NCI-H524 (cell line): ENCODE data around the gene C3orf70.
A peak's percentile ranks its signal among the peaks of the same experiment; 100 is the strongest.
"Not testable (repeated sequence)": the region's sequence is repeated elsewhere in the genome, so short reads cannot be mapped to it uniquely, and the experiment has no call there.

Source experiments
- DNase-seq, 2 experiments: peaks; one replicate each; lab custom pipeline; 2025; lab: John Stamatoyannopoulos, UW

The C3orf70 gene

GRCh38 chr3:185151101-185151963, 1.5 kb downstream of the C3orf70 start:
- no peak for DNase-seq

DNA sequence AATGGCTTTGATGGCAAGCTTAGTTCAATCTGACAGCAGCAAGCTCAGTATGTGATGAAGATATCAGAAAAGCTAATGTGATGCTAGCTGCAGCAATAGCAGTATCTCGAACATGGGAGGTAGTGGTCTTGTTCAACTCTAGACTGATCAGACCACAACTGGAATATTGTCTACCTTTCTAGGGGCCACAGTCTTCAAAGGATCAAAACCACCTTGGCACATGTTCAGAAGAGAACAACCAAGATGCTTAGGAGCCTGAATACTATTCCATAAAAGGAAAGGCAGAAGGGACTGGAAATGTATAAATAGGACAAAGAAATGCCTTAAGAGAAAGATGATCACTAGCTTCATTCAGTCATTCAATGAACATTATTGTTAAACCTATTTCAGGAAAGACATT, 2.3 kb downstream of the C3orf70 start:
- DNase-seq: no peak

- DNase-seq: no peak
These were observed 3.3 kb downstream of the C3orf70 start for GRCh38 chr3:185149591-185149990.

- DNase-seq: no peak
These were observed 7.3 kb downstream of the C3orf70 start for GRCh38 chr3:185145511-185145910.

GRCh38 chr3:185144784-185145183, 8.1 kb downstream of the C3orf70 start:
- DNase-seq: no peak

DNA sequence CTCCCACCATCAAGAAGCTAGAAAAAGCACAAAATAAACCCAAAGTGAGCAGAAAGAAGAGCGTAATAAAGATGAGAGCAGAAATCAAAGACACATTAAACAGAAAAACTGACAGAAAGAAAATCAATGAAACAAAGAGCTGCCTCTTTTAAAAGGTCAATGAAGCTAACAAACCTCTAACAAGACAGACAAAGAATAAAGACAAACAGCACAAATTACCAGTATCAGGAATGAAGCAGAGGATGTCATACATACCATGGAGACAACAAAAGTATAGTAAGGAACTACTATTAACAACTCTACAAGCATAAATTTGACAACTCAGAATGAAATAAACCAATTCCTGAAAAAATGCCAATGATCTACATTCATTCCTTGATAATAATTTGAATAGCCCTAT, 15.0 kb downstream of the C3orf70 start:
- DNase-seq: no peak

GRCh38 chr3:185134509-185134908, 18.4 kb downstream of the C3orf70 start:
- DNase-seq: no peak

- no peak for DNase-seq
These were observed 21.1 kb downstream of the C3orf70 start for GRCh38 chr3:185131602-185132256.

- DNase-seq: no peak
These were observed 23.8 kb downstream of the C3orf70 start for GRCh38 chr3:185129083-185129482.

DNA sequence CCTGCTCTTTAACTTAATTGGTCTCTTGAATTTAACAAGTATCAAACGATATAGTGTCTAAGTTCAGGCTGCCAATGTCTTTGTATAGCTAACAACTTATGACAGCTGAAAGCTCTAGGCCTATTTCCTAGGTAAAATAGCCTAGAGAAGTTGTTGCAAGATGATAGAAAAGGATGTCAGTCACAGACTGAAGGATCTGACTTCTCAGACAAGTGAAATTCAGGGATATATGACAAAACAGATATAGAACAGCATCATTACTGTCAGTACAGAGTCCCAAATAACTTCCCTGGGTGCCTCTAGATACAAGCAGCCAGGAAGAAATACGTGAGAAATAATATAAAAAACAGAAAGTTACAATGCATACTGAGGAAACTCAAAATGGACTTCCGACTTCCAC, 26.7 kb downstream of the C3orf70 start:
- DNase-seq: no peak

DNA sequence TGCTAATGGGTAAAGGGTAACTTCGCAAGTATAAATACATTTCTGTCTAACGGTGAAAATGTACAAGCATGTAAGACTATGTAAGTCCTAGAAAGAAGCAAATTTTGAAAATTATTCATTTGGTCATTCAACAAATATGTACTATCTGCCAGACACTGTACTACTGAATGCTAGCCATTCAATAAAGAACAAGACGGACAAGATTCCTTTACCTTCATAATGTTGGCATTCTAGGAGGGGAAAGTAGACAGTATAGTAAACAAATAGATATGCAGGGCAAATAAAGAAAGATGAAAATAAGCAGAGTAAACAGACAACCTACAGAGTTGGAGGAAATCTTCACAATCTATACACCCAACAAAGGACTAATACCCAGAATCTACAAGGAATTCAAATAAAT, 32.7 kb downstream of the C3orf70 start:
- DNase-seq: no peak

GRCh38 chr3:185115371-185115770, 37.5 kb downstream of the C3orf70 start:
- peak in 1 of 2 experiments; percentile 5 for DNase-seq

GRCh38 chr3:185114756-185115155, 38.1 kb downstream of the C3orf70 start:
- DNase-seq: no peak

- DNase-seq: no peak
These were observed 40.7 kb downstream of the C3orf70 start for GRCh38 chr3:185112186-185112585.

- not testable (repeated sequence) for DNase-seq
These were observed 43.8 kb downstream of the C3orf70 start for GRCh38 chr3:185109012-185109411.

DNA sequence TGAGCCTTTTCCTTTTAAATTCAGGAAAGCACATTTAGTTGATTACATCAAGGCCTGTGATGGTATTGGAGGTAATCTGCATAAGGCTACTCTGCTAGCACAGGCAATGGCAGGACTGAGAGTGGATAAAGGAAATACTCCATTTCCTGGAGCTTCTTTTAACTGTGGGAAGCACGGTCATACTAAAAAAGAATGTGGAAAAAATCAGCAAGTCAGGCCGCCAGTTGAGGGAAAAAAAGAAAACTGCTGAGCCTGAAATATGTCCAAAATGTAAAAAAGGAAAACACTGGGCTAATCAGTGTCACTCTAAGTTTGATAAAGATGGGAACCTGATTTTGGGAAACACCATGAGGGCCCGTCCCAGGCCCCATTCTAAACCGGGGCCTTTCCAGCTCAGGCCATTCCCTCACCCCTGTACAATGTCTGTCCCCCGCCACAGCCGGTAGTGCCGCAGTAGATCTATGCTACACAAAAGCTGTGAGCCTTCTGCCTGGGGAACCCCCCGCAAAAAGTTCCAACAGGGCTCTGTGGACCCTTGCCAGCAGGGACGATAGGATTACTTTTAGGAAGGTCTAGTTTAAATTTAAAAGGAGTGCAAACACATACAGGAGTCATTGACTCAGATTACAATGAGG, 46.5 kb downstream of the C3orf70 start:
- DNase-seq: not testable (repeated sequence)

DNA sequence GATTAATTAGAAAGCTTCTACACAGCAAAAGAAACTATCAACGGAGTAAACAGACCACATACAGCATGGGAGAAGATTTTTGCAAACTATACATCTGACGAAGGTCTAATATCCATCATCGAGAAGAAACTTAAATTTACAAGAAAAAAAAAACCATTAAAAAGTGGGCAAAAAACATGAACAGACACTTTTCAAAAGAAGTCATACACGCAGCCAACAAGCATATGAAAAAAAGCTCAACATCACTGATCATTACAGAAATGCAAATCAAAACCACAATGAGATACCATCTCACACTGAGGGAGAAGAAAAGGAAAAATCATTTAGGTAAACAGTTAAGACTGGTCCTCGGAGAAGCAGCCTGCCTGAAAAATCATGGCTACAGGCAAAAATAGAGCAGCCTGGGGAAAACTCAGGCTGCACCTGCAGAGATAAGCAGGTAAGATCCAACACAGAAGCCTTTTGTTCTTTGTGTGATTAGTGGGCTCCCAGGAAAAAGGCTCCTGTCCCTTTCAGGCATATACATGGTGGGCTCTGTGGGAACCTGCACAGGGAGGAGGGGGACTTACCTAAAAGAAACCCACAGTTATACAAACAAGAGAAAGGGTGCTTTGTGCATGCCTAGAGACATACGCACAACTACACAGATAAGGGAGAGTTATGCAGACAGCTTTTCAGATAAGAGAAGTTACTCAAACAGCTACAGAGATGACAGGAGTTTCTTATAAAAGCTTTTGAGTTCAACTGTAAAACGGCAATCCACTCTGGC, 49.3 kb downstream of the C3orf70 start:
- DNase-seq: no peak

- DNase-seq: peak; percentile 39 to 80
These were observed 58.2 kb downstream of the C3orf70 start for GRCh38 chr3:185094697-185095096.

- no peak for DNase-seq
These were observed 59.7 kb downstream of the C3orf70 start for GRCh38 chr3:185093116-185093515.

DNA sequence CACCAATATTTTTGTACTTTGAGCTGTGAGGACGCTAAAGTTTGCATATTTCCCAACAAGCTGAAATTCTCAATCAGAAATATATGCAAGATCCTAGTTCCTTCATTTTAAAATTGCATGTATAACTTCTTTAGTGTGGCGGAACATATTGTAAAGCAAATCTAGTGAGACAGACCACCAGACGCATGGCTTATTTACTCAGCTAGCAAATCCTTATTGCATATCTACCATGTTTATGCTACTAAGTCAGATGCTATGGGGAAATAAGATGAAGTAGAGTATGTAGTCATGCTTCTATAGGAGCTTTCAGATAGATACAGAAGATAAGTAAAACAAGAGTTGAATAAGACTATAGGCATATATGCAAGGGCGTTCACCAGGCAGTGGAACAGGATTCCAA, 62.0 kb downstream of the C3orf70 start:
- DNase-seq: no peak

- DNase-seq: no peak
These were observed 63.1 kb downstream of the C3orf70 start for GRCh38 chr3:185089751-185090150.

GRCh38 chr3:185089343-185089742, 63.5 kb downstream of the C3orf70 start:
- DNase-seq: no peak
